ENCODE data around the gene PMEPA1.

DNA sequence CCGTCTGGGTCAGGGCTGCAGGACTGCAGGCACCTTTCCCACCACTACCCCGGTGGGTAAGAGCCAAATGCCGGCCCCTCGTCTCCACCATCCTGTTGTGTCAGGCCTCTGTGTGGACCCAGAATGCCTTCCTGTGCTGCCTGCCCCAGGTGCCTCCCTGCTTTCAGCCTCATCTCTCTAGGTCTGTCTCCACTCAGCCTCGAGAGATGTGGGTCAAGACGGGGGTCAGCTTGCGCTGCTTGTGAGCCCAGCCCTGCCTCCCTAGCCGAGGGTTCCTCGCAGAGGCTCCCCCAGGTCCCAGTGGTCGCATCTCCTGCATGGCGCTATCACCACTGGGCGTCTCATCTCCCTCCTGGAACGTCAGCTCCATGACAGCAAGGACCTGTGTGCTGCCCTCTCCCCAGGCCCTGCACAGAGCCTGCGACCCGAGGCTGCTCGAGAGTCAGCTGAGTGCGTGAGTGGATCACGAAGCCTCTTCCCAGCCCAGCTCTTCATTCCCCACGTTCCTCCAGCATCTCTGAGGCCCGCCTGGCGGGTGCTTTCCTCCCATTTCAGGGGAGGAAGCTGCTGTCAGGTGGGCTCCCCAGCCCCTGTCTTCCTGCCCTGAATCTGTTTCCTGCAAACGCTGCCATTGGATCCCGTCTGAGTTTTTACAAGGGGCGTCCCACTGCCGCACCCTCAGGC is 50.8 kb downstream of the PMEPA1 start:
- TF ChIP-seq, protein P1, sequence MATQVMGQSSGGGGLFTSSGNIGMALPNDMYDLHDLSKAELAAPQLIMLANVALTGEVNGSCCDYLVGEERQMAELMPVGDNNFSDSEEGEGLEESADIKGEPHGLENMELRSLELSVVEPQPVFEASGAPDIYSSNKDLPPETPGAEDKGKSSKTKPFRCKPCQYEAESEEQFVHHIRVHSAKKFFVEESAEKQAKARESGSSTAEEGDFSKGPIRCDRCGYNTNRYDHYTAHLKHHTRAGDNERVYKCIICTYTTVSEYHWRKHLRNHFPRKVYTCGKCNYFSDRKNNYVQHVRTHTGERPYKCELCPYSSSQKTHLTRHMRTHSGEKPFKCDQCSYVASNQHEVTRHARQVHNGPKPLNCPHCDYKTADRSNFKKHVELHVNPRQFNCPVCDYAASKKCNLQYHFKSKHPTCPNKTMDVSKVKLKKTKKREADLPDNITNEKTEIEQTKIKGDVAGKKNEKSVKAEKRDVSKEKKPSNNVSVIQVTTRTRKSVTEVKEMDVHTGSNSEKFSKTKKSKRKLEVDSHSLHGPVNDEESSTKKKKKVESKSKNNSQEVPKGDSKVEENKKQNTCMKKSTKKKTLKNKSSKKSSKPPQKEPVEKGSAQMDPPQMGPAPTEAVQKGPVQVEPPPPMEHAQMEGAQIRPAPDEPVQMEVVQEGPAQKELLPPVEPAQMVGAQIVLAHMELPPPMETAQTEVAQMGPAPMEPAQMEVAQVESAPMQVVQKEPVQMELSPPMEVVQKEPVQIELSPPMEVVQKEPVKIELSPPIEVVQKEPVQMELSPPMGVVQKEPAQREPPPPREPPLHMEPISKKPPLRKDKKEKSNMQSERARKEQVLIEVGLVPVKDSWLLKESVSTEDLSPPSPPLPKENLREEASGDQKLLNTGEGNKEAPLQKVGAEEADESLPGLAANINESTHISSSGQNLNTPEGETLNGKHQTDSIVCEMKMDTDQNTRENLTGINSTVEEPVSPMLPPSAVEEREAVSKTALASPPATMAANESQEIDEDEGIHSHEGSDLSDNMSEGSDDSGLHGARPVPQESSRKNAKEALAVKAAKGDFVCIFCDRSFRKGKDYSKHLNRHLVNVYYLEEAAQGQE (IDR thresholded peaks at IDR 0.05; ENCODE audit: insufficient read depth in 1 of 2, low read depth in 2 of 2, low read length in 2 of 2) = no peak
- TF ChIP-seq POLR2AphosphoS5 (IDR thresholded peaks at IDR 0.05; ENCODE audit: low read depth, low read length) = no peak
- TF ChIP-seq TAF1 (IDR thresholded peaks at IDR 0.05; ENCODE audit: borderline replicate concordance, insufficient read depth, low read length) = no peak

Data from PFSK-1 (cell line).